Mucosa of descending colon (tissue), 3 donors: ENCODE measurements around the gene BAG1. TPM values are rescaled to one million over a fixed set of nuclear protein-coding genes. Genes with fewer than 3 reads are reported as not detected.

Source experiments
- ATAC-seq: fragments of 200-7000 bp; cut with Tn5 transposase; one replicate; pipeline ENCODE4 v1.9.1; 2020; ENCODE audit warnings: mild to moderate bottlenecking, moderate library complexity
- DNase-seq, 3 donors: peaks; one replicate each; pipeline ENCODE4 v3.0.0-alpha.2; 2020
- H3K36me3 ChIP-seq: fragments of 200-600 bp; one replicate; pipeline ENCODE4 v1.8.0; 2021; ENCODE audit warnings: low read depth, mild to moderate bottlenecking
- H3K4me1 ChIP-seq: fragments of 200-600 bp; one replicate; pipeline ENCODE4 v1.8.0; 2021; ENCODE audit warnings: low read depth, mild to moderate bottlenecking
- H3K4me3 ChIP-seq: fragments of 200-600 bp; one replicate; pipeline ENCODE4 v1.8.0; 2021; ENCODE audit warnings: mild to moderate bottlenecking
- H3K9me3 ChIP-seq: fragments of 200-600 bp; one replicate; pipeline ENCODE4 v1.8.0; 2021; ENCODE audit warnings: mild to moderate bottlenecking
- intact Hi-C, 2 donors: fragments of 100-400 bp; cut with DNase I in 1 of 2; cut with micrococcal nuclease in 1 of 2; formaldehyde crosslinking; loops; one replicate each; pipeline versions ENCODE4 v1.11.0 to v1.11.1; 2022; cut with DNase I, micrococcal nuclease
- total RNA-seq, 3 donors: library from RNA; stranded (reverse); fragmentation: NEBNext Ultra II Directional in 2 of 3; extraction: Animal tissue kit (Norgen Biotek cat#: 25700) in 2 of 3; gene quantifications; one replicate each; pipeline versions ENCODE4 v1.2.1 to v1.2.4, GENCODE V29; 2021 to 2023
- TF ChIP-seq, protein P1 (sequence below): fragments of 200-600 bp; IDR thresholded peaks from one replicate; pipeline ENCODE4 v1.8.0; 2022; ENCODE audit warnings: antibody characterized with exemption, mild to moderate bottlenecking
- donor health status: DM: no; HTN: no; CAD: no; lungs with moderate emphysema.
- donor health status: DM: no; HTN: no; CAD: no.
- donor health status: DM: no; HTN: yes; CAD: no.

The BAG1 gene
- total RNA-seq, 3 donors from 2014 or later, result 120 to 155 (median 153) TPM

DNA sequence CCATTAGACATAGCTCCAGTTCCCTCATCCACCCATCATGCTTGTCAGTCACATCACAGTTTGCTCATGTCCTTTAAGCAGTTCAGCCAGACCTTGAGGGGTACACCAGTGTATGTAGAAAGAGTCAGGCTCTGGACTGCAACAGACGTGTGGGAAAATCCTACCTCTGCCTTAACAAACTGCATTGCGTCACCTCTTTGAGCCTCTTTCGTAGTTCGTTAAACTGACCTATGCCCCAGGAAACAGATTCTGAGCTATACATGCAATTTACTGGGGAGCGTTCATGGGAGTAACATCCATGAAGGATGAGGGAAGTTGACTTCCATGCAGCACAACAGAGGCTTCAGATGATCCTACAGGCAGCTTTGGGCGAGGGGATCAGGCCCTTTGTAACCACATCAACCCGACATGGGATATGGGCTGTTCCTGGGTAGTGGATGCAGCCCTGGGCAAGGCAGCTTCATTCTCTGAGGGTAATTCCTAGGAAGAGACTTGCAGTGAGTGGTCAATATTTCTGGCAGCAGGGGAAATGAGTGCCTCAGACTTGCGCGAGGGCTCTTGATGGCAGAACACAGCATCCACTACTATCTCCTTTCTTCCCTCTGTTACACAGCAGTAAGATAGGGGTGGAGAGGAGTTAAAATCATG is 20.2 kb downstream of the BAG1 start:
- no peaks in the 10 kb centered on the region for H3K9me3 ChIP-seq
- DNase-seq (peak in 2 of 3 donors; percentile 30 to 44), ATAC-seq (peak; percentile 75)
- peaks cover 6% of the 10 kb centered on the region for H3K4me1 ChIP-seq
- TF ChIP-seq, protein P1, sequence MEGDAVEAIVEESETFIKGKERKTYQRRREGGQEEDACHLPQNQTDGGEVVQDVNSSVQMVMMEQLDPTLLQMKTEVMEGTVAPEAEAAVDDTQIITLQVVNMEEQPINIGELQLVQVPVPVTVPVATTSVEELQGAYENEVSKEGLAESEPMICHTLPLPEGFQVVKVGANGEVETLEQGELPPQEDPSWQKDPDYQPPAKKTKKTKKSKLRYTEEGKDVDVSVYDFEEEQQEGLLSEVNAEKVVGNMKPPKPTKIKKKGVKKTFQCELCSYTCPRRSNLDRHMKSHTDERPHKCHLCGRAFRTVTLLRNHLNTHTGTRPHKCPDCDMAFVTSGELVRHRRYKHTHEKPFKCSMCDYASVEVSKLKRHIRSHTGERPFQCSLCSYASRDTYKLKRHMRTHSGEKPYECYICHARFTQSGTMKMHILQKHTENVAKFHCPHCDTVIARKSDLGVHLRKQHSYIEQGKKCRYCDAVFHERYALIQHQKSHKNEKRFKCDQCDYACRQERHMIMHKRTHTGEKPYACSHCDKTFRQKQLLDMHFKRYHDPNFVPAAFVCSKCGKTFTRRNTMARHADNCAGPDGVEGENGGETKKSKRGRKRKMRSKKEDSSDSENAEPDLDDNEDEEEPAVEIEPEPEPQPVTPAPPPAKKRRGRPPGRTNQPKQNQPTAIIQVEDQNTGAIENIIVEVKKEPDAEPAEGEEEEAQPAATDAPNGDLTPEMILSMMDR, result no peak
- H3K36me3 ChIP-seq, result no peaks in the 10 kb centered on the region
- intact Hi-C loops, result no loop called here
- H3K4me3 ChIP-seq, result no peak overlapping the region

DNA sequence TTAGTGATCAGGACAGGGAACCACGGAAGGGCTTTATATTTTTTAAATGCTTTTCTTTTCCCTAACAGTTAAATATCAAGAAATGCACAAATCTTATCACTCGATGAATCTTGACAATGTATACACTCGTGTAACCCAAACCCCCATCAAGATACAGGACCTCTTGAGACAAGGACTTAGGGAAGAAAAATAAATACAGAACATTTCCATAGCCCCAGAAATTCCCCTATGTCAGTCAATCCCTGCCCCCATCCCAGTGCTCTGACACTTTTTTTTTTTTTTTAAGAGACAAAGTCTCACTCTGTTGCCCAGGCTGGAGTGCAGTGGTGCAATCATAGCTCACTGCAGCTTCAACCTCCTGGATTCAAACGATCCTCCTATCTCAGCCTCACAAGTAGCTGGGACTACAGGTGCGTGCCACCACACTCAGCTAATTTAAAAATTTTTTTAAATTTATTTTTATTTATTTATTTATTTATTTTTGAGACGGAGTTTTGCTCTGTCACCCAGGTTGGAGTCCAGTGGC is 21.8 kb downstream of the BAG1 start:
- peaks cover 6% of the 10 kb centered on the region for H3K4me1 ChIP-seq
- TF ChIP-seq, protein P1, result no peak
- no peak for DNase-seq
- H3K4me3 ChIP-seq, result no peak overlapping the region
- no peaks in the 10 kb centered on the region for H3K36me3 ChIP-seq
- ATAC-seq, result no peak
- no peaks in the 10 kb centered on the region for H3K9me3 ChIP-seq
- intact Hi-C loops, result no loop called here

DNA sequence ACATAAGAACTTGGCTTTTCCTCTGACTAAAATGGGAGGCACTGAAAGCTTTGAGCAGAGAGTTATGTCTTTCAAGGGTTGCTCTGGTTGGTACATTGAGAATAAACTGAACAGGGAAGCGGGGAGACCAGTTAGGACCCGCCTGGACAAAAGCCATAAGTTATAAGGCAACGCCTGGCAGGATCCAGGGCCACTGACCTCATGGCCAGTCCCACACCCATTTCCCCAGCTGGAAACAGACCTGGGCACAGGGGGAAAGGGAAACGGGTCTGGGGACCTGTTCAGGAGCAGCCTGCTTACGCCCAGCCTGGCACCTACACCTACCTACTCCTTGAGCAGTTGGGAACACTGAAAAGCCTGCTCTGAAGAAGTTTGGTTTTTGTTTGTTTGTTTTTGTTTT is 23.2 kb downstream of the BAG1 start:
- H3K4me3 ChIP-seq, result no peak overlapping the region
- no peaks in the 10 kb centered on the region for H3K9me3 ChIP-seq
- peak in 2 of 3 donors; percentile 50 to 55 for DNase-seq
- ATAC-seq, result peak; percentile 59
- intact Hi-C loops, result no loop called here
- TF ChIP-seq, protein P1, result no peak
- peaks cover 6% of the 10 kb centered on the region for H3K4me1 ChIP-seq
- no peaks in the 10 kb centered on the region for H3K36me3 ChIP-seq

DNA sequence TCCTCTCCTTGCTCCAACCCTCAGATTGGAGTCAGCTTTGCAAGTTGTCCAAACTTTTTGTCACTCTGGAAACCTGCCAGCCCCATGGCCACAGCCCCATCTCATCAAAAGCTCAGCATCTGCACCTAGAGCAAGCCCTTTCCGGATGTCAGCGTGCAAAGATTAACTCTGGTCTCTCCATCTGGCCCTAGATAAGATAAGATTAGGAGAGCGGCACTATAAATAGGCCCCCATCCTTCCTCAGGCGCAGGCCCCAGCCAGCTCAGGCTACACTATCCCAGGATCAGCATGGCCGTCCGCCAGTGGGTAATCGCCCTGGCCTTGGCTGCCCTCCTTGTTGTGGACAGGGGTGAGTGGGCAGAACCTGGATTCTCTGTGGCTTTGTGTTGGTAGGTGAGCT is 24.6 kb downstream of the BAG1 start, which contains the start of gene SPINK4:
SPINK4 (plus strand) TSS at position 247 of the 400 bp plus-strand sequence; CDS start at position 289, 42 bp downstream.
- TF ChIP-seq, protein P1, result no peak
- no peaks in the 10 kb centered on the region for H3K9me3 ChIP-seq
- H3K4me1 ChIP-seq, result peaks cover 9% of the 10 kb centered on the region
- ATAC-seq, result peak; percentile 71
- no peaks in the 10 kb centered on the region for H3K36me3 ChIP-seq
- H3K4me3 ChIP-seq, result no peak within 1 kb of the TSS
- intact Hi-C loops, result no loop called here
- no peak for DNase-seq

DNA sequence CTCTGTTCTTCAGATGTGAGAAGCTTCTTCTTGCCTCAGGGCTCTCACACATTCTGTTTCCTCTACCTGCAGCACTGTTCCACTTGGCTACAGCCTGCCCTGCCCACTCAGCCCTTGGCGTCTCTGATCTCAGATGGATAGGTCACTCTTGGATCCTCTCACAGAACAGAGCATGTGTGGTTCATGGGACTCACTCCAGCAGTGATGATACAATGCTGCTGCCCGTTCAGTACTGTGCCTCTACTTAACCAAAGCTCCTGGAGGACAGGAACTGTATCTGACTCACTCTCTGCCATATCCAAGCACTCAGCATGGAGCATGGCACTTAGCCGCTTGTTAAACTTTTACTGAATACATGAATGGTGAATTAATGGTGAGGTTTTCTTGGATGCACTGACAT is 27.9 kb downstream of the BAG1 start:
- intact Hi-C loops, result no loop called here
- TF ChIP-seq, protein P1, result no peak
- no peak for ATAC-seq
- peaks cover 24% of the 10 kb centered on the region for H3K4me1 ChIP-seq
- no peaks in the 10 kb centered on the region for H3K36me3 ChIP-seq
- DNase-seq, result no peak
- no peaks in the 10 kb centered on the region for H3K9me3 ChIP-seq
- no peak overlapping the region for H3K4me3 ChIP-seq
